ENCODE measurements around the gene METTL23.

METTL23 gene, protein sequence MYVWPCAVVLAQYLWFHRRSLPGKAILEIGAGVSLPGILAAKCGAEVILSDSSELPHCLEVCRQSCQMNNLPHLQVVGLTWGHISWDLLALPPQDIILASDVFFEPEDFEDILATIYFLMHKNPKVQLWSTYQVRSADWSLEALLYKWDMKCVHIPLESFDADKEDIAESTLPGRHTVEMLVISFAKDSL

DNA sequence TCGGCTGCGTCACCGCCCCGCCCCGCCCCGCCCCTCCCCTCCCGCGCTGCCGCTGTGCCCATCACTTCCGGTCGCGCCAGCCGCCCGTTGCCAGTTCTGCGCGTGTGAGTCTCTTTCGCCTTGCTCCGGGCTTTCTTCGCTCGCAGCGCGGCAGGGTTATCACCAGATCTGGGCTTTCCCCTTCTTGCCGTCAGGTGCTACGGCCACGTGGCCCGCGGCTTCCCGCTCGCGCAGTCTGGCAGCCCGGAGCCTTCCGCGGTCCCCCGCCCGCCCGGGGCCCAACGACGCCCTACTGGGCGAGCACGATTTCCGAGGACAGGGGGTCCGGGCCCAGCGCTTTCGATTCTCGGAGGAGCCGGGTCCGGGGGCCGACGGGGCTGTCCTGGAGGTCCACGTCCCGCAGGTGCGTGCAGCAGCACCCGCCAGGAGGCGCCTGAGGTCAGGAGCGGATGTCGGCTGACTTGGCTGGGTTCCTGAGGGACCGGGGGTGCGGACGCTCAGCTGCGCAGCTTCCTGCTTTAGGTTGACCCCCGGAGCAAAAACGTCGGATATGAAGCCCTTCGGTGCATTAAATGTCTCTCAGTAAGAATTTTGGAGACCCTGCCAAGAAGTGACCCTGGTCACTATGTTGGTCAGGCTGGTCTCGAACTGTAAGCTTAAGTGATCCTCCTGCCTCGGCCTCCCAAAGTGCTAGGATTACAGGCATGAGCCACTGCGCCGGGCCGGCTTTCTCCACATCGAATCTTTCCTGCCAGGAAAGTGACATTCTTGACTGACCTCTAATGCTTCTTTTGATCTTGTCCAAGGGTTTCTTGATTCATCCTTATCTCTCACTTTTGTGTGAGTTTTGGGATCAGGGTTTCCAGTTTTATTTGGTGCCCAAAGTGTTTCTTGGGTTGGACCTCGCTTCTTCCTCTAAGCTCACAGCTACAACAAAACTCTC is at the start of gene METTL23:
METTL23 (plus strand) TSS at position 64 of the 943 bp plus-strand sequence. CDS start 2,872 bp downstream, outside the sequence.
- DNase-seq: peak; percentile 72

DNA sequence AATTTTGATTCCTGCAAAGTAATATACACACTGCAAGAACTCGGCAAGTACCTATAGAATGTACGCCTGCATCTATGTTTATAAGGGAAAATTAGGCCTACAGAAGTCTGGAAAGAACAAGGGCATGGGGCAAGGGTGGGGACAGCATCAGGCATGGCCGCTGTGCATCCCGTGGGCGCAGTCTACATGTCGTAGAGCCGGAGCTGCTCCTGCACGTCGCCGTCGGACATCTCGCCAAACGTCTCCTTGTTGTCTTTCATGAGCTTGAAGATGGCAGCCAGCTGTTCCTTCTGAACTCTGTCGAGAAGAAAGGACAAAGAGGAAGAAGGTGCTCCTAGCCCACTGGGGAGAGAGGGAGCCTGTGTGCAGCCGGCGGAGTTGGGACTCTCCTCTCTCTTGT is 49.2 kb upstream of the METTL23 start:
- DNase-seq: no peak

DNA sequence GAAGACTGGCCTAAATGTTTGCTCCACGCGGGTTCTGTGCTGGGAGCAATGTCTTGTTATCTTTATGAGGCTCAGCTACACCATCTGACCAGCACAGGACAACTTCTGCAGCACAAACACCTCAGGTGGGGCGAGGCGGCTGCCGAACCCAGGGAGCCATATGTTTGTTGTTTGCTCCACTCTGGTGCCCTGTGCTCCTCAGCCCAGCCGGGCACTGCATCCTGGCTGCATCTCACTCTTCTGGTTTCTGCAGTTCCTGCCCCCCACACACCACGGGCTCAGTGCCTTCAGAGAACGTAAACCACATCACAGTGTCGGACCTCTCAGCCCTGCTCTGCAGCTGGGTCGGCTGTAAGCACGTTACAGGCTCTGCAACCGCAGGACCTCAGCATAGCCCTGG is 48.3 kb upstream of the METTL23 start:
- DNase-seq: no peak

DNA sequence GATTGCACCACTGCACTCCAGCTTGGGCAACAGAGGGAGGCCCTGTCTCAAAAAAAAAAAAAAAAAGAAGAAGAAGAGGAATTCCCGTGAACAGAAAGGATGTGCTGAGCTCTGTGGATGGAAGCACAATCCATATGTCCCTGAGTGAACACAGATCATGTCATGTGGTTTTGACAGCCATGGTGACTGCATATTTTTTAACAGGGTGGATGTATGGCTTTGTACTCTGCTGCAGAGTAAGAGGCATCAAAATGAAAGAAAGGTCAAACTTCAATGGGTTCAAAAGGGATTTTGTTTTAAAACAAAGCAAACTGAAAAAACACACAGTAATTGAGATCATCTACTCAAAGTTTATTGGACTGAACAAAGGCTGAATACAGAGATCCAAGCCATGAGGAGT is 47.4 kb upstream of the METTL23 start:
- DNase-seq: no peak

DNA sequence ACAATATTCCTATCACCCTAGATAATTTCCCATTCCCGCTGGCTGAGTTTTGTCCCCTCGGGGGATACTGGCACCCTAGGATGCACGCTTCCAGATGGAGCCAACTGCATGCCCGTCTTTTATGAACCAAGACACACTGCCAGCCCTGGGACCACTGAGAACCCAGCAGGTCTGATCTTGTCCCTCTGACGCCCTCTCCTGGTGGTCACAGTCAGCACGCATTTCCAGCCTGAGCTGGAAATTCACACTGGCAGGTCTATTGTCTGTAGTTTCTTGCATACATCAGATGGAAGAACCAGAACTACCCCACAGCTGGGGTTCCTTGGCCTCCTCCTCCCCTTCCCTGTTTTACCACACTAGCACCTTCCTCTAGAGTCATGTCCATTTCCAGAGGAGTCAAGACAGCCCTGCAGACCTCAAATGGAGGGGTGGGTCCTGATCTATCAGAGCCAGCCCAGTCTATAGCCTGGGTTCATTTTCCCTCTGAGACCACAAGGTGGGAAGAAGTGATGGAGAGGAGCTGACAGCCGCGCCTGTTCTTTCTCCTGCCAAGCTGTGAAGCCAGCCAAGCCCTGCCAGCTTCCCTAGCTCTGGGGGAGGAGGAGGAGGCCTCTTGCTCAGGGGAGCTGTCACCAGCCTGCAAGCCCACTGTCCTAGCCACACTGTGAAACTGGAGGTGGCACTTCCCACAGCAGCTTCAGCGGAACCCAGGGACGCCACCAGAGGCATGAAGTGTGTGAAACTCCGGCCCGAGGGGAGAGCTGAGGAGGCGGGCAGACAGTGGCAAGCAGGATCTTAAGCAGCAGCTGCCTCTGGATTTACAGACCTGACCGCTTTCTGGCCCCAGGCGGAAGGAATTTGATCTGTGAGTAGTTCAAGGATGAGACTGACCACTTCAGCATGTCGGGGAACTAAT is 45.2 kb upstream of the METTL23 start:
- DNase-seq: peak; percentile 77

DNA sequence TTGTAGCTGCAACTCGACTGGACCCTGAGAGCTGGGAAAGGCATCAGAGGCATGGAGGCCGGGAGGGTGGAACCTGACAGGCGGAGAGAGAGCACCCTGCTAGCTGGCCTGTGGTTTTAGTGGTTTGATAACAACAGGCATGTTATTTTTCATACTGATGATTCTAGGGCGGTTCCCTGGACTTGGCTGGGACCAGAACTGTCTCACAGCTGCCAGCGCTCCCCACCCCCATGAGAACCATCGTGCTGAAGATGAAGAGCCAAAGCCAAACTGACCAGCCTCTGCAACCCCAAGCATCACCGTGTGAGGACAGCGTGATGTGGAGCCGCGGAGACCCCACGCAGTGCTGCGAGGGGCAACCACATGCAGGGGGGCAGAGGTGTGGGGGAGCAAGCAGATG is 44.3 kb upstream of the METTL23 start:
- DNase-seq: no peak

DNA sequence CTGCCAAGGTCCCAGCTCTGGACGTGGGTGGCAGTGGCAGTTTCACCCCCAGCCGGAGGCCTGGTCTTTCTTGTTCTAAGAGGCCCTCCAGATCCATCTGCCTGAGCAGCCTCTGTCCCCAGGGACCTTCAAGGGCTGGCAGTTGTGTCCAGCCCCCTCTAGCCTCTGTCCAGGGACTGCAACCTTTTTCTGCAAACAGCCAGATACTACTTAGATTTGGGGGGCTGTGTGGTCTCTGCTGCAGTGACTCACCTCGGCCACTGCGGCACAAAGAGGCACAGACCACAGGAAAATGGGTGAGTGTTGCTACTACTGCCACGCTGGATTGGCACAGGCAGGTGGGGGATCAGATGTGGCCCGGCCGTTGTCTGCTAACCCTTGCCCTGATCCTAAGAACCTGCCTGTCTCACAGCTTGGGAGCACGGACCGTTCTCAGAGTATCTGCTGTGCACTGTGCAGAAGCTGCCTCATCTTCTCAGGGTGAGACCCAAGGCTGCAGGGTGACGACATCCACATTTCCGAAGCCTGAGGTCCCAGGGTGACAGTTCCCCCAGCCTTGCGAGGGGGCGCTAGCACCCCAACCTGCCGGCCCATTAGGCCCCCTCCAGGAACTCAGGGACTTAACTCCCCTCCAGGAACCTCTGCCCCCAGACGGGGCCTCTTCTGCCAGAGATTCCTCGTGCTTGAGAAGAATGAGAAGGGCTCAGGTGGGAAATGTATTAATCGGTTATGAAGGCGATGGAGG is 43.5 kb upstream of the METTL23 start:
- no peak for DNase-seq

DNA sequence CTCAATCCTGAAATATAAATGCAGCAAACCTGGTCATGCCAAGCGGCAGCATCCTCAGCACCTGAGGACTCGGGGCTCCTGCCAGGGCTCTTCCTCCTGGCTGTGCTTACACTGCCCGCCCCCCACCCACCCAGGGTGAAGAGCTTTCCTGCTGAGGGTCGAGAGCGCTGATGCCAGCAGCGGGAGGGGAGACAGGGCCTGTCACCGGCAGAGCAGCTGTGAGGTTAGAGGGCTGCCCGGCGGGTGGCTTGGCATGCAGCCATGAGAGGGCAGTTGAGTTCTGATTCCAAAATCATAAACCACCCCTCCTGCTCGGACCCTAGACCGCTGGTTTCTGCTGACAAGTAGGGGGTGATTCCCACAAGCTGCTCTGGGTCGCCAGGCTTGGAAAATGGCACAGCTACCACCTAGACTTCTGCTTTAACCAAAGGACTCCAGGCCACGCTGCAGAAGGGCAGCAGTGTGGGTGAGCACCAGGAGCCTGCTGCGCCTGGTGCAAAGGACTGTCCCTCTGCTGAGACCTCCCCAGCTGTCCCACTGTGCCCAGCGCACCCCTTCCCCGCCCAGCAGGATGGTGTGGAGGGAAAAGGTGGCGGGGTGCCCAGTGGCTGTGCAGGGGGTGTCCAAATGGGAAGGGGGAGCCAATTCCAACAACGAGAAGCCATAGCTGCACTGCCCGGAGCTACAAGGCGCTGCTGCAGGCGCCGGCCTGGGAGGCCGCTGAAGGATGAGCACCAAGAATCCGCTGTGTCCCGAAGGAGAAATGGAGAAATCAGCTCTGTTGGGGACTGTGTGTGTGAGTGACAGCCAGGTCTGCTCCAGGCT is 42.5 kb upstream of the METTL23 start:
- DNase-seq: no peak

DNA sequence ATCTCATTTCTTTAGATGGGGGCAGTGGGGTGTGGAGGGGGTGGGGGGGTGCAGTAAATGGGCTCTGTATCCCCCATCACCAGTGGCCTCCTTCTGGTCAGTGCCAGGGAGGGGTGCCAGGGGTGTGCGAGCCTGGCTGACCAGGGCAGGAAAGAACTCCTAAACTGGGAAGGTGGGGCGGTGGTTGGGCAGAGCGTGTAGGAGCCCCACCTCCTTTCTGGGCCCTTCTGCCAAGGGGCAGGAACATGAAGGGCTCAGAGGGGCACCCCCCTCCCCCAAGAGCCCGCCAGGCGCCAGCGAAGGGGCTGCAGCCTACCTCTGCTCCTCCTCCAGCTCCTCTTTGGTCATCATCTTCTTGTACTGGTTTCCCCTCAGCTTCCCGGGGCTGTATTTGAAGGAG is 41.9 kb upstream of the METTL23 start:
- no peak for DNase-seq

DNA sequence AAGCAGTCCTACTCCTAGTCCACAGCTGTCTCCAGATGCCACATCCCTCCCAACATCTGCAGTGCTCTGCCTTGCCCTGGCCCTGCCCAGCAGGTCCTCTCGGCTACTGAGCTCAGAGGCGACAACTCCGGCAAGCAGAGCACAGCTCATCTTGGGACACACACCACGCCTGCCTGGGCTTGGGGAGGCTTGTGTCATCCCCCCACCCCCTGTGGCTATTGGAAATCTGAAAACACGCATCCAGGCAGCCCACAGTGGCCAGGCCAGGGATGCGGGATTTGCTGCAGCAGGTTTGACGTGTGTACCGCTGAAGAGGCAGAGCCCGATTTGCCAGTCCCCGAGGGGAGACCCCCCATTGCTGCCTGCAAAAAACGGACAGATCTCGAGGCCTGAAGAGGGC is 41.3 kb upstream of the METTL23 start:
- no peak for DNase-seq

DNA sequence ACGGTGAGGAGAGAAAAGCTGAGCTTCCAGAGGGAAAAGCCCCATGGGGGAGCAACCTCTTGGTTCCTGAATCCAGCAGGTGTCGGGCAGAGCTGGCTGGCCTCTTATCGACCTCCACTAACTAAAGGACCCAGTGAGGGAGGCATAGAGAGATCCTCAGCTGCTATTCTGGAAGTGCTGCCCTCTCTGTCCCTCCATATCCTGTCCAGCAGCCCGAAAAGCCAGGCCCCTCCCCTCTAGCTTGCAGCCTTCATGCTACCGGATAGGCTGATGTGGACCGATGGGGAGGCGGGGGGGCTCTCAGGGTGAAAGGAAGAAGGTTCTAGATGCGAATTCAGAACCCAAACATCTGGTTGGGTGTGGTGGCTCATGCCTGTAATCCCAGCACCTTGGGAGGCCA is 40.8 kb upstream of the METTL23 start:
- DNase-seq: no peak

DNA sequence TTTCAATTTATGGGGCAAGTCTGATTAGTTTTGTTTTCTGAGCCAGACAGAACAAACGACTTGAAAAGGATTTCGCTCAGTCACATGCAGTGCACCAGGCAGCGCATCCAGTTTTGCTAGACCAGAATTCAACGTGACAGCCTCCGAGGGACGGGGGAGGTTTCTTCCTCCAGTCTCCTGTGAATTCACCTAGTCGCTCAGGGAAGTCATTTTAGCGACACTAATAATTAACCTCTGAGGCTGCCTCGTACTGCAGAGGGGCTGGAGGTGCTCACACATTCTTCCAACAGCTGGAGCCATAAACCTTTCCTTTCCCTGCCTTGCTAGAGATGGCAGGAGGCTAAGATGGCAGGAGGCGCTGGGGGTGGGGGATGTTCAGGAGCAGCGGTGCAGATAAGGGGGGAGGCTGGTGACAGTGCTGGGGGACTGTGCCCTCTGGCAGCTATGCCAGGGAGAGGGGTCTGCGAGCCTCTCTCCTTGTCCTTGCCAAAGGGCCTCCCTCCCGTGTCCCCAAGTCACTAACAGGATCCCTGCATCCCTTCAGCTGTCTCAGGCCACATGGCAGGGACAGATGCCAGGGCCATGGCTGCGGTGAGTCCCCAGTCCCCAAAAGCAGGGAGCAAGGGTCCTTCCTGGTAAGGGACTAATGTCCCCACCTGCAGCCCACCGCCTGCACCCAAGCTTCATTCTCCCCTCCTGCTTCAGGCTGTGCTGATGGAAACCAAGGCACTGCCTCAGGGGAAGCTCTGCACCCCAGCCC is 39.9 kb upstream of the METTL23 start:
- no peak for DNase-seq

DNA sequence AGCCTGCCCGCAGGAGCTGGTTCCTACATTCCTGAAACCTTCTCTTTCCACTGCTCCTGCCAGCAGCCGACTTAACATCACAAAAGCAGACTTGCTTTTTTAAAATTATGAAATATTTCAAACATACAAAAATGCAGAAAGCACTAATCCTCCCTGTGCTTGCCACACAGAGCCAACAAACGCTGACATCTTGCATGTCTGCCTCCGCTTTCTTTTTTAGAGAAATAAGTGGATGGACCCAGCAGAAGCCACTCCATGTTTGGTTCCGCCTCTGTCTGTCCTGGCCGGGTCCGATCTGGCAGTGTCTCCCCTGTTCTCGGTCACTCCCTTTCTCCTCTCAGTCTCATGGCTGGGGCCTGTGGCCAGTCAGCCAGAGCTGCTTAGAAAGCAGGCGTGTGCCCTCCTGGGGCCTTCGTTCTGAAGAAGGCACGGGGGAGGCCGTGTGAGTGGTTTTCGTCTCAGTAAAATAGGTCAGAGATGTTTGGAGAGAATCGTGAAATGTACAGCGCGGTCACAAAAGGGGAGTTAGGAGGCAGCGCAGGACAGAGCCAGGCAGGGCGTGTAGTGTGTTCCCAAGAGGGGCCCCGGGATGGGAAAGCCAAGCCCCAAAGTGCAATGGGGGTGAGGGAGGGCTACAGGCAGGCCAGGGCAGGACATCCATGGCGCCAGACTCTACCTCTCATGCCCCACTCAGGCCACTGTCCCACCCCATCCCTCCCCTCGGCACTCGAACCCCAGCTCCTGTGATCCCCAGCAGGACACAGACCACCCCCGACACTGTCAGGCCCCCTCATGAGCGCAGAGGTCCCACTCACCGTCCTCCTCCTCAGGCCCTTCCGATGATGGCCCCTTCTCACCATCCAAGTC is 39.1 kb upstream of the METTL23 start:
- DNase-seq: no peak

DNA sequence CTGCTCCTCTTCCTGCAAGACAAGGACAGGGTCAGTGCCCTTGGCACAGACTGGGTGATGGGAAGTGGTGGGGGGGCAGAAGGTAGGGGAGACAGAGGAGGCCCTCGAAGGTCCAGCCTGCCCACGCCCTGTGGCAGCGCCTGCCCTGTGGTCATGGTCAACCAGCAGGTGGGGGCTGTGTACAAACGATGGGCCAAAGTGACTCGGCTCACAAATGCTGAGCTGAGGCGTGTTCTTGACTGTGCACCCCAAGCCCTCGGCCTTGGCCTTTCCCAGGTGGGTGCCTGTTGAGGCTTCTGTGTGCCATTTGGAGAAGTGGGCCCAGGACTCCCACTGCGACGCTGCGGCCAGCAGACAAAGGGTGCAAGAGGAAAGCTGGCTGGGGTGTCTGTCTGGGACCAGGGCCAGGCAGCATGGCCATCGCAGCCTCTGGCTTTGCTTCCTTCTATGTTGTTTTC is 38.4 kb upstream of the METTL23 start:
- no peak for DNase-seq

DNA sequence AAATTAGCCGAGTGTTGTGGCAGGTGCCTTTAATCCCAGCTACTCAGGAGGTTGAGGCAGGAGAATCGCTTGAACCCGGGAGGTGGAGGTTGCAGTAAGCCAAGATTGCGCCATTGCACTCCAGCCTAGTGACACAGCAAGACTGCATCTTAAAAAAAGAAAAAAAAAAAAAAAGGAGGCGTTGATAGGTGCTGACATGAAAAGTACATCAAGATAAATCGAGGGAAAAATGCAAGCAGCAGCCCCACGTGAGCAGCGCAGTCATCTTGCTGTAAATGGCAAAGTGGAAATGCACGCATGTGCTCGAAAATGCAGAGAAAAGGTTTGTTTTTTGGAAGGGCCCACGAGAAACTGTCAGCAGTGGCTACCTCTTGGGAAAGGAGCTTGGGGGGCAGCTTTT is 36.8 kb upstream of the METTL23 start:
- DNase-seq: no peak

DNA sequence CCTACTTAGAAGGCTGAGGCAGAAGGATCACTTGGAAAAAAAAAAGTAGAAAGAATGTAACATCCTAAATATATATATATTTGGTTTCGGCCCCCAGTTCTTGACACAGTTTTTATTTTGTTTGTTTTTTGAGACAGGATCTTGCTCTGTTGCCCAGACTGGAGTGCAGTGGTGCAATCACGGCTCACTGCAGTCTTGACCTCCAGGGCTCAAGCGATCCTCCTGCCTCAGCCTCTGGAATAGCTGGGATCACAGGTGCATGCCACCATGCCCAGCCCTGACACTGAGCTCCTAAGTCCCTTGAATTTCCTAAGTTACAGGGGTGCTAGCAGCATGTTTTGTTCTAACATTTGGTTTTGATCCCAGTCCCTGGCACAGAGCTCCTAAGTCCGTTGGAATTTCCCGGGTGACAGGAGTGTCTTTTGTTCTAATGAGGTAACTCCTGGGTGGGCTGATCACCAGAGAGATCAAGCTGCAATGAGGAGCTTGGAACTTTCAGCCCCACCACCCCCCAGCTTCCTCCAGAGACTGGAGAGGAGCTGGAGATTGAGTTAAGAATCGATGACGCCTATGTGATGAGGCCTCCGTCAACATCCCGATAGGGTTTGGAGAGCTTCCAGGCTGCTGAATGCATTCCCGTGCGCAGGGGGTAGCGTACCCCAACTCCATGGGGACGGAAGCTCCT is 35.9 kb upstream of the METTL23 start:
- DNase-seq: no peak

DNA sequence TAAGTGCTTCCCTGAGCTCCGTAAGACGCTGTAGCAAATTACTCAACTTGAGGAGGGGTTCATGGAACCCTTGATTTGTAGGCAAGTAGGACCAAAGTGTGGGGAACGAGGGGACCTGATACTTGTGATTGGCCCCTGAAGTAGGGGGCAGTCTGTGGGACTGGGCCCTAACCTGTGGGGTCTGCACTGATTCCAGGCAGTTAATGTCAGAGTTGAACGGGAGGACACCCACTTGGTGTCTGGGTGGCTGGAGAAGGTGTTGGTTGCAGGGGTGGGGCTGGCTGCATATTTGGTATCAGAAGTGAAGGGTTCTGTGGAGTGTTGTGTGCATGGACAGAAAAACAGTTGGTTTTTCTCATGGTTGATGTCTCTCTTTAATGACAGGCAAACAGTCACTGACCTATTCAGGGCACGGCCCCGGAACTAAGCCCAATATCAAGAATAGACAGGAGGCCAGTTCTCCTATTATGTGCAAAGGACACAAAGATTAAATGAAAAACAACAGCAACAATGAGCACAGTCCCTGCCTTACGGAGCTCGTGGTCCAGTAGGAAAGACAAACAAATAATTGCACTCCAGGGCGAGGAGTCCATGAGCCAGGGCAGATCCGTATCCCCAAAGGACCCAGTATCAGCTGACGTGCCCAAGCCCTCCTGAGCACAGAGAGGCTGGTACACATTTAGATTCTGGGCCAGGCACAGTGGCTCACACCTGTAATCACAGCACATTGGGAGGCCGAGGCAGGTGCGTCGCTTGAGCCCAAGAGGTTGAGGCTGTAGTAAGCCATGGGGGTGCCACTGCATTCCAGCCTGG is 35.1 kb upstream of the METTL23 start:
- peak; percentile 28 for DNase-seq

Measured in NCI-H146 (cell line).